Ishikawa (cell line): ENCODE results near the gene MSMB.

Experiments
- CEBPB ChIP-seq: IDR thresholded peaks from 2 replicates; pipeline ENCODE4 v1.6.1; 2012
- CREB1 ChIP-seq: IDR thresholded peaks from 2 replicates; pipeline ENCODE4 v1.6.1; 2012; ENCODE audit warnings: low read depth
- EGR1 ChIP-seq: IDR thresholded peaks from 2 replicates; pipeline ENCODE4 v1.6.1; 2012
- EP300 ChIP-seq: IDR thresholded peaks from 2 replicates; pipeline ENCODE4 v1.6.1; 2012; ENCODE audit warnings: borderline replicate concordance
- FOXM1 ChIP-seq: IDR thresholded peaks from 2 replicates; pipeline ENCODE4 v1.6.1; 2012; ENCODE audit warnings: low read depth, borderline replicate concordance
- MAX ChIP-seq: IDR thresholded peaks from 2 replicates; pipeline ENCODE4 v1.6.1; 2012
- NFIC ChIP-seq: IDR thresholded peaks from 2 replicates; pipeline ENCODE4 v1.6.1; 2012
- RAD21 ChIP-seq: IDR thresholded peaks from 2 replicates; pipeline ENCODE4 v1.6.1; 2012; ENCODE audit warnings: low read depth
- REST ChIP-seq: IDR thresholded peaks from 2 replicates; pipeline ENCODE4 v1.6.1; 2012; ENCODE audit warnings: low read depth, mild to moderate bottlenecking
- TAF1 ChIP-seq: IDR thresholded peaks from 2 replicates; pipeline ENCODE4 v1.6.1; 2012; ENCODE audit warnings: low read depth, mild to moderate bottlenecking
- TCF12 ChIP-seq: IDR thresholded peaks from 2 replicates; pipeline ENCODE4 v1.6.1; 2012; ENCODE audit warnings: low read depth
- TEAD4 ChIP-seq: IDR thresholded peaks from 2 replicates; pipeline ENCODE4 v1.6.1; 2012
- USF1 ChIP-seq: IDR thresholded peaks from 2 replicates; pipeline ENCODE4 v1.6.1; 2012
- YY1 ChIP-seq: IDR thresholded peaks from 2 replicates; pipeline ENCODE4 v1.6.1; 2012; ENCODE audit warnings: low read depth

MSMB gene

GRCh38 chr10:46020344-46020657 lies 25.8 kb downstream of the MSMB start:
- no peak for TF ChIP-seq FOXM1
- TF ChIP-seq EP300: no peak
- TF ChIP-seq CEBPB: no peak
- TF ChIP-seq YY1: no peak
- TF ChIP-seq REST: no peak
- no peak for TF ChIP-seq MAX
- TF ChIP-seq TAF1: no peak
- no peak for TF ChIP-seq CREB1
- no peak for TF ChIP-seq NFIC
- TF ChIP-seq RAD21: no peak
- TF ChIP-seq USF1: no peak

- no peak for TF ChIP-seq FOXM1
- no peak for TF ChIP-seq TAF1
- no peak for TF ChIP-seq EGR1
- no peak for TF ChIP-seq MAX
- TF ChIP-seq USF1: no peak
- no peak for TF ChIP-seq CREB1
- no peak for TF ChIP-seq REST
- TF ChIP-seq CEBPB: no peak
- no peak for TF ChIP-seq EP300
- TF ChIP-seq NFIC: no peak
- no peak for TF ChIP-seq RAD21
- TF ChIP-seq YY1: no peak
- no peak for TF ChIP-seq TEAD4
Measured at GRCh38 chr10:46019569-46020343, 26.3 kb downstream of the MSMB start.

- TF ChIP-seq RAD21: no peak
- TF ChIP-seq FOXM1: no peak
- TF ChIP-seq MAX: peak; percentile 42; the same call in 1 of the 2 replicates
- TF ChIP-seq NFIC: peak; percentile 71
- TF ChIP-seq EGR1: no peak
- no peak for TF ChIP-seq CEBPB
- TF ChIP-seq USF1: peak; percentile 53; the same call in 1 of the 2 replicates
- no peak for TF ChIP-seq TCF12
- TF ChIP-seq YY1: no peak
- TF ChIP-seq EP300: no peak
Measured at GRCh38 chr10:46019177-46019528, 26.9 kb downstream of the MSMB start.

- no peak for TF ChIP-seq RAD21
- no peak for TF ChIP-seq CEBPB
- TF ChIP-seq USF1: no peak
- TF ChIP-seq YY1: no peak
Measured at GRCh38 chr10:46018453-46019176, 27.5 kb downstream of the MSMB start.

GRCh38 chr10:46017733-46018132 lies 28.3 kb downstream of the MSMB start:
- TF ChIP-seq USF1: no peak
- TF ChIP-seq CREB1: no peak
- TF ChIP-seq YY1: no peak
- TF ChIP-seq EGR1: no peak
